AG04450 (cell line): Measurements from ENCODE around the gene CCNB3. TPM values are rescaled to one million over a fixed set of nuclear protein-coding genes. Genes with fewer than 3 reads are reported as not detected.

Source experiments
- CTCF ChIA-PET: fragments of 300-600, 350-600 bp; formaldehyde crosslinking; extraction: SDS; loops from one replicate; lab custom pipeline; 2022; ENCODE audit warnings: antibody characterized with exemption, inconsistent platforms; lab: Charles Lee
- POLR2A ChIA-PET: fragments of 350-600 bp; formaldehyde crosslinking; extraction: SDS; loops from one replicate; lab custom pipeline; 2021; ENCODE audit warnings: antibody characterized with exemption, inconsistent platforms; lab: Yijun Ruan, JAX
- DNase-seq: peaks from one replicate; pipeline ENCODE4 v3.0.0-alpha.2; 2011; ENCODE audit warnings: low read depth, low spot score
- H3K27ac ChIP-seq: one replicate; pipeline ENCODE4 v1.5.1; 2012; ENCODE audit warnings: low read depth, low read length, control low read depth
- H3K27me3 ChIP-seq: one replicate; pipeline ENCODE4 v1.6.0; 2012; ENCODE audit warnings: low read length; ENCODE audit not compliant: control insufficient read depth, insufficient read depth
- H3K4me3 ChIP-seq: 2 replicates; pipeline ENCODE4 v1.5.1; 2011; ENCODE audit warnings: mild to moderate bottlenecking, low read depth, low read length, control low read depth
- H3K9me3 ChIP-seq: 2 replicates; pipeline ENCODE4 v1.5.1; 2012; ENCODE audit warnings: low read length; ENCODE audit not compliant: control insufficient read depth, insufficient read depth
- polyA plus RNA-seq: library from polyadenylated mRNA; depleted of rRNA; stranded (reverse); fragments of >200 nt; gene quantifications from 2 replicates; pipeline ENCODE4 v1.2.3, GENCODE V29; 2011; rRNA removed
- small RNA-seq: library from RNA; depleted of rRNA; stranded (forward); fragments of <200 nt; gene quantifications from one replicate; pipeline ENCODE3, GENCODE V24; 2012; ENCODE audit warnings: low read depth; ENCODE audit not compliant: insufficient read length
- TF ChIP-seq, protein P1 (sequence below): IDR thresholded peaks from 2 replicates; pipeline ENCODE4 v1.5.1; 2011; ENCODE audit warnings: low read depth, low read length, control low read depth, inconsistent platforms

Gene CCNB3
- polyA plus RNA-seq, 1 experiment, result 0.05 TPM

- ChIA-PET POLR2A (no interaction called here), CTCF (no interaction called here)
- H3K4me3 ChIP-seq, result no peak overlapping the region
- DNase-seq, result no peak
- no peaks in the 10 kb centered on the region for H3K27me3 ChIP-seq
- no peaks in the 10 kb centered on the region for H3K9me3 ChIP-seq
- TF ChIP-seq, protein P1, sequence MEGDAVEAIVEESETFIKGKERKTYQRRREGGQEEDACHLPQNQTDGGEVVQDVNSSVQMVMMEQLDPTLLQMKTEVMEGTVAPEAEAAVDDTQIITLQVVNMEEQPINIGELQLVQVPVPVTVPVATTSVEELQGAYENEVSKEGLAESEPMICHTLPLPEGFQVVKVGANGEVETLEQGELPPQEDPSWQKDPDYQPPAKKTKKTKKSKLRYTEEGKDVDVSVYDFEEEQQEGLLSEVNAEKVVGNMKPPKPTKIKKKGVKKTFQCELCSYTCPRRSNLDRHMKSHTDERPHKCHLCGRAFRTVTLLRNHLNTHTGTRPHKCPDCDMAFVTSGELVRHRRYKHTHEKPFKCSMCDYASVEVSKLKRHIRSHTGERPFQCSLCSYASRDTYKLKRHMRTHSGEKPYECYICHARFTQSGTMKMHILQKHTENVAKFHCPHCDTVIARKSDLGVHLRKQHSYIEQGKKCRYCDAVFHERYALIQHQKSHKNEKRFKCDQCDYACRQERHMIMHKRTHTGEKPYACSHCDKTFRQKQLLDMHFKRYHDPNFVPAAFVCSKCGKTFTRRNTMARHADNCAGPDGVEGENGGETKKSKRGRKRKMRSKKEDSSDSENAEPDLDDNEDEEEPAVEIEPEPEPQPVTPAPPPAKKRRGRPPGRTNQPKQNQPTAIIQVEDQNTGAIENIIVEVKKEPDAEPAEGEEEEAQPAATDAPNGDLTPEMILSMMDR, result no peak
- no peak overlapping the region for H3K27ac ChIP-seq
Measured at GRCh38 chrX:50393902-50394301, 189.3 kb downstream of the CCNB3 start.

Small RNA genes within 50 kb of the gene (small RNA-seq; reads per million reads assigned to genes)
- gene PYY3, result not detected
- gene RF00019, result not detected

Other genes starting within 250 kb of the CCNB3 start
- not detected in 2 replicates for gene AKAP4, start 3.8 kb upstream of the CCNB3 start, polyA plus RNA-seq